K562 (cell line): Measurements from ENCODE around the gene DAPK2. TPM values are rescaled to one million over a fixed set of nuclear protein-coding genes. Genes with fewer than 3 reads are reported as not detected.

Experiments
- ATF7 ChIP-seq: fragments of 450-650 bp; IDR thresholded peaks from 2 replicates; pipeline ENCODE4 v1.7.1; 2014; ENCODE audit warnings: mild to moderate bottlenecking, moderate library complexity
- FOXK1 ChIP-seq: sonication (generic); formaldehyde crosslinking; IDR thresholded peaks from 2 replicates; pipeline ENCODE4 v1.8.0; 2022; ENCODE audit warnings: missing genetic modification reagents, mild to moderate bottlenecking, borderline replicate concordance
- FUS ChIP-seq: fragments of 200-400 bp; formaldehyde crosslinking; optimal IDR thresholded peaks from 2 replicates; pipeline ENCODE3; 2017; ENCODE audit warnings: low read depth, low read length
- HDAC1 ChIP-seq, 2 experiments: fragments of 450-650 bp; IDR thresholded peaks; 2 replicates each; pipeline ENCODE4 v1.6.1; 2016 to 2017; ENCODE audit warnings: inconsistent platforms in 1 of 2, mild to moderate bottlenecking in 1 of 2, moderate library complexity in 1 of 2
- KLF10 ChIP-seq: fragments of 250-450 bp; sonication (Bioruptor Pico); IDR thresholded peaks from 2 replicates; pipeline ENCODE4 v1.6.1; 2021; ENCODE audit warnings: matching md5 sums
- NCOA6 ChIP-seq: fragments of 450-650 bp; IDR thresholded peaks from 2 replicates; pipeline ENCODE4 v1.6.1; 2017; ENCODE audit warnings: mild to moderate bottlenecking
- SOX6 ChIP-seq: fragments of 450-650 bp; IDR thresholded peaks from 2 replicates; pipeline ENCODE4 v1.6.1; 2014; ENCODE audit warnings: mild to moderate bottlenecking
- SP2 ChIP-seq: IDR thresholded peaks from 2 replicates; pipeline ENCODE4 v1.6.1; 2011; ENCODE audit warnings: mild to moderate bottlenecking, low read depth, low read length, moderate library complexity; ENCODE audit not compliant: poor library complexity, severe bottlenecking; ENCODE audit errors: extremely low read depth
- SRSF7 ChIP-seq: fragments of 200-400 bp; formaldehyde crosslinking; optimal IDR thresholded peaks from 2 replicates; pipeline ENCODE3; 2017; ENCODE audit warnings: mild to moderate bottlenecking, low read depth, low read length
- ZFP1 ChIP-seq: fragments of 450-650 bp; formaldehyde crosslinking; IDR thresholded peaks from 2 replicates; pipeline ENCODE4 v1.4.0; 2020; ENCODE audit warnings: mild to moderate bottlenecking, mixed read lengths
- ZNF224 ChIP-seq: sonication (generic); formaldehyde crosslinking; IDR thresholded peaks from 2 replicates; pipeline ENCODE4 v1.8.0; 2022; ENCODE audit warnings: mild to moderate bottlenecking, missing genetic modification reagents
- ZNF274 ChIP-seq: IDR thresholded peaks from 2 replicates; pipeline ENCODE4 v1.6.1; 2011; ENCODE audit warnings: low read depth, mild to moderate bottlenecking, low read length, moderate library complexity, borderline replicate concordance
- polyA plus RNA-seq, 8 experiments: library from polyadenylated mRNA; depleted of rRNA in 4 of 8; stranded (reverse) in 5 of 8; unstranded in 3 of 8; fragments of >200 nt; fragmentation: Nextera tagmentation in 2 of 8; fragmentation: Illumina TruSeq in 1 of 8; extraction: Ambion mirVana in 2 of 8; extraction: Trizol in 1 of 8; gene quantifications; 2 replicates each; pipeline versions ENCODE4 v1.2.1 to v1.2.3, GENCODE V29; 2011 to 2014; ENCODE audit warnings: inconsistent platforms in 1 of 8, missing spikeins in 1 of 8
- total RNA-seq, 7 experiments: library from RNA; depleted of rRNA in 6 of 7; stranded (reverse); fragments of >200 nt in 6 of 7; fragmentation: Illumina TruSeq in 2 of 7; extraction: Trizol in 2 of 7; gene quantifications; 2 replicates each; pipeline versions ENCODE4 v1.2.1 to v1.2.3, GENCODE V29; 2011 to 2021; ENCODE audit warnings: low replicate concordance in 1 of 7
- TF ChIP-seq, protein P1 (sequence below), 3 experiments: fragments of 200-800 bp in 1 of 3; fragments of 250-450 bp in 1 of 3; fragments of 450-650 bp in 1 of 3; sonication (Bioruptor Pico) in 1 of 3; sonication (Bioruptor generic) in 1 of 3; formaldehyde crosslinking in 1 of 3; IDR thresholded peaks; 2 replicates each; pipeline versions ENCODE4 v1.6.1 to v1.8.0; 2016 to 2022; ENCODE audit warnings: mild to moderate bottlenecking in 2 of 3, missing genetic modification characterization in 2 of 3, missing compliant biosample characterization in 1 of 3, moderate library complexity in 1 of 3
- TF ChIP-seq, protein P2 (sequence below): sonication (generic); formaldehyde crosslinking; IDR thresholded peaks from 2 replicates; pipeline ENCODE4 v1.8.0; 2022; ENCODE audit warnings: mild to moderate bottlenecking, missing genetic modification reagents
- TF ChIP-seq, protein P3 (sequence below): sonication (generic); formaldehyde crosslinking; IDR thresholded peaks from 2 replicates; pipeline ENCODE4 v1.8.0; 2023; ENCODE audit warnings: missing genetic modification reagents, mild to moderate bottlenecking, borderline replicate concordance

DAPK2 gene
- total and polyA plus RNA-seq, 9 of the 15 experiments (the other 6 are each of a cell fraction or from before 2014, with no cell fraction given) = 0.14 to 5.2 (median 2.2) TPM

DNA sequence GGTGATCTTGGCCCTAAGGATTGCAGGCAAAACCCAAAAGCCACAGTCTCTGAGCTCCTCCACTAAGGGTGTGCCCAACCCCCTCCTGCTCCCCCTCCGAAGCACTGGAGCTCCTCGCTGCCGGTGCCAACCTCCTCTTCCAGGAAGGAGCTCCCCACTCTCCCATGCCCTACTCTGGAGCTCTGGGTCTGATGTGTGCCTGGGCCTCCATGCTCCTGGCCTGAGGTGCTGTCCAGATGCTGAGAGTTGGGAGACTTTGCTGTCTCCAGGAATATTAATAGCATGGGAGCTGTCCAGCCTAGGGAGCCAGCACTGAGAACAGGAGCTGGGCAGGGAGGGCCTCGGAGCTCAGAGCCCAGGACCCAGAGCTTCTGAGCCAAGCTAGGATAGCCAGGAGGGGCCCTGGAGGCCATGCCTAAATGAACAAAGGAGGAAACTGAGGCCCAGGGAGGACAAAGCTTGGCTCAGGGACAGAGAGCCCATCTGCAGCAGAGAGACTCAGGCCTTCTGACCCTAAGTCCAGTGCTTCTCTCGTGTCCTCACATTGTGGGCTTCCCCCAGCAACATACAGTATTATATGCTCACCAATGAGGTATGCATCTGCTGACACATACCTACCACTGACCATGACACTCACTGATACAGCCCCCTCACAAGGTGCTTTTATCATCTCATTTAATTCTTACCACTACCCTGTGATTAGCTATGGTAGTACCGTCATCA, 175.6 kb downstream of the DAPK2 start (continued):
- TF ChIP-seq, protein P1, sequence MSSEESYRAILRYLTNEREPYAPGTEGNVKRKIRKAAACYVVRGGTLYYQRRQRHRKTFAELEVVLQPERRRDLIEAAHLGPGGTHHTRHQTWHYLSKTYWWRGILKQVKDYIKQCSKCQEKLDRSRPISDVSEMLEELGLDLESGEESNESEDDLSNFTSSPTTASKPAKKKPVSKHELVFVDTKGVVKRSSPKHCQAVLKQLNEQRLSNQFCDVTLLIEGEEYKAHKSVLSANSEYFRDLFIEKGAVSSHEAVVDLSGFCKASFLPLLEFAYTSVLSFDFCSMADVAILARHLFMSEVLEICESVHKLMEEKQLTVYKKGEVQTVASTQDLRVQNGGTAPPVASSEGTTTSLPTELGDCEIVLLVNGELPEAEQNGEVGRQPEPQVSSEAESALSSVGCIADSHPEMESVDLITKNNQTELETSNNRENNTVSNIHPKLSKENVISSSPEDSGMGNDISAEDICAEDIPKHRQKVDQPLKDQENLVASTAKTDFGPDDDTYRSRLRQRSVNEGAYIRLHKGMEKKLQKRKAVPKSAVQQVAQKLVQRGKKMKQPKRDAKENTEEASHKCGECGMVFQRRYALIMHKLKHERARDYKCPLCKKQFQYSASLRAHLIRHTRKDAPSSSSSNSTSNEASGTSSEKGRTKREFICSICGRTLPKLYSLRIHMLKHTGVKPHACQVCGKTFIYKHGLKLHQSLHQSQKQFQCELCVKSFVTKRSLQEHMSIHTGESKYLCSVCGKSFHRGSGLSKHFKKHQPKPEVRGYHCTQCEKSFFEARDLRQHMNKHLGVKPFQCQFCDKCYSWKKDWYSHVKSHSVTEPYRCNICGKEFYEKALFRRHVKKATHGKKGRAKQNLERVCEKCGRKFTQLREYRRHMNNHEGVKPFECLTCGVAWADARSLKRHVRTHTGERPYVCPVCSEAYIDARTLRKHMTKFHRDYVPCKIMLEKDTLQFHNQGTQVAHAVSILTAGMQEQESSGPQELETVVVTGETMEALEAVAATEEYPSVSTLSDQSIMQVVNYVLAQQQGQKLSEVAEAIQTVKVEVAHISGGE (CRISPR knock-in tag; IDR thresholded peaks at IDR 0.05) = peak in 1 of 3 experiments; percentile 72; a peak in 1 of 6 replicates
- TF ChIP-seq ZFP1 (CRISPR knock-in tag) (no peak), SP2 (no peak), FUS (no peak), FOXK1 (peak; percentile 99), KLF10 (no peak), ZNF224 (CRISPR knock-in tag) (peak; percentile 92; the same call in 1 of the 2 replicates), HDAC1 (IDR thresholded peaks at IDR 0.05) (peak; percentile 26 to 92; a peak in 3 of 4 replicates), NCOA6 (peak; percentile 93), ATF7 (no peak), ZNF274 (no peak), SRSF7 (no peak), SOX6 (no peak)
- TF ChIP-seq, protein P2, sequence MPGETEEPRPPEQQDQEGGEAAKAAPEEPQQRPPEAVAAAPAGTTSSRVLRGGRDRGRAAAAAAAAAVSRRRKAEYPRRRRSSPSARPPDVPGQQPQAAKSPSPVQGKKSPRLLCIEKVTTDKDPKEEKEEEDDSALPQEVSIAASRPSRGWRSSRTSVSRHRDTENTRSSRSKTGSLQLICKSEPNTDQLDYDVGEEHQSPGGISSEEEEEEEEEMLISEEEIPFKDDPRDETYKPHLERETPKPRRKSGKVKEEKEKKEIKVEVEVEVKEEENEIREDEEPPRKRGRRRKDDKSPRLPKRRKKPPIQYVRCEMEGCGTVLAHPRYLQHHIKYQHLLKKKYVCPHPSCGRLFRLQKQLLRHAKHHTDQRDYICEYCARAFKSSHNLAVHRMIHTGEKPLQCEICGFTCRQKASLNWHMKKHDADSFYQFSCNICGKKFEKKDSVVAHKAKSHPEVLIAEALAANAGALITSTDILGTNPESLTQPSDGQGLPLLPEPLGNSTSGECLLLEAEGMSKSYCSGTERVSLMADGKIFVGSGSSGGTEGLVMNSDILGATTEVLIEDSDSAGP (CRISPR knock-in tag) = peak; percentile 62; the same call in 1 of the 2 replicates
- TF ChIP-seq, protein P3, sequence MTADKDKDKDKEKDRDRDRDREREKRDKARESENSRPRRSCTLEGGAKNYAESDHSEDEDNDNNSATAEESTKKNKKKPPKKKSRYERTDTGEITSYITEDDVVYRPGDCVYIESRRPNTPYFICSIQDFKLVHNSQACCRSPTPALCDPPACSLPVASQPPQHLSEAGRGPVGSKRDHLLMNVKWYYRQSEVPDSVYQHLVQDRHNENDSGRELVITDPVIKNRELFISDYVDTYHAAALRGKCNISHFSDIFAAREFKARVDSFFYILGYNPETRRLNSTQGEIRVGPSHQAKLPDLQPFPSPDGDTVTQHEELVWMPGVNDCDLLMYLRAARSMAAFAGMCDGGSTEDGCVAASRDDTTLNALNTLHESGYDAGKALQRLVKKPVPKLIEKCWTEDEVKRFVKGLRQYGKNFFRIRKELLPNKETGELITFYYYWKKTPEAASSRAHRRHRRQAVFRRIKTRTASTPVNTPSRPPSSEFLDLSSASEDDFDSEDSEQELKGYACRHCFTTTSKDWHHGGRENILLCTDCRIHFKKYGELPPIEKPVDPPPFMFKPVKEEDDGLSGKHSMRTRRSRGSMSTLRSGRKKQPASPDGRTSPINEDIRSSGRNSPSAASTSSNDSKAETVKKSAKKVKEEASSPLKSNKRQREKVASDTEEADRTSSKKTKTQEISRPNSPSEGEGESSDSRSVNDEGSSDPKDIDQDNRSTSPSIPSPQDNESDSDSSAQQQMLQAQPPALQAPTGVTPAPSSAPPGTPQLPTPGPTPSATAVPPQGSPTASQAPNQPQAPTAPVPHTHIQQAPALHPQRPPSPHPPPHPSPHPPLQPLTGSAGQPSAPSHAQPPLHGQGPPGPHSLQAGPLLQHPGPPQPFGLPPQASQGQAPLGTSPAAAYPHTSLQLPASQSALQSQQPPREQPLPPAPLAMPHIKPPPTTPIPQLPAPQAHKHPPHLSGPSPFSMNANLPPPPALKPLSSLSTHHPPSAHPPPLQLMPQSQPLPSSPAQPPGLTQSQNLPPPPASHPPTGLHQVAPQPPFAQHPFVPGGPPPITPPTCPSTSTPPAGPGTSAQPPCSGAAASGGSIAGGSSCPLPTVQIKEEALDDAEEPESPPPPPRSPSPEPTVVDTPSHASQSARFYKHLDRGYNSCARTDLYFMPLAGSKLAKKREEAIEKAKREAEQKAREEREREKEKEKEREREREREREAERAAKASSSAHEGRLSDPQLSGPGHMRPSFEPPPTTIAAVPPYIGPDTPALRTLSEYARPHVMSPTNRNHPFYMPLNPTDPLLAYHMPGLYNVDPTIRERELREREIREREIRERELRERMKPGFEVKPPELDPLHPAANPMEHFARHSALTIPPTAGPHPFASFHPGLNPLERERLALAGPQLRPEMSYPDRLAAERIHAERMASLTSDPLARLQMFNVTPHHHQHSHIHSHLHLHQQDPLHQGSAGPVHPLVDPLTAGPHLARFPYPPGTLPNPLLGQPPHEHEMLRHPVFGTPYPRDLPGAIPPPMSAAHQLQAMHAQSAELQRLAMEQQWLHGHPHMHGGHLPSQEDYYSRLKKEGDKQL (CRISPR knock-in tag) = peak; percentile 70; the same call in 1 of the 2 replicates
